Neutrophil (primary cell): Measurements from ENCODE around the gene FAM227B.
"Not testable (repeated sequence)": the region's sequence is repeated elsewhere in the genome, so short reads cannot be mapped to it uniquely, and the experiment has no call there.

ENCODE experiments used
- H3K27ac ChIP-seq: fragments of 200-600 bp; sonication (generic); 2 replicates; pipeline ENCODE4 v1.5.1; 2016; ENCODE audit warnings: mild to moderate bottlenecking, moderate library complexity
- H3K27me3 ChIP-seq: fragments of 200-600 bp; sonication (generic); 2 replicates; pipeline ENCODE4 v1.6.0; 2016; ENCODE audit warnings: mild to moderate bottlenecking
- H3K36me3 ChIP-seq: fragments of 200-600 bp; sonication (generic); 2 replicates; pipeline ENCODE4 v1.5.1; 2017
- H3K4me1 ChIP-seq, 2 experiments: fragments of 200-600 bp in 1 of 2; sonication (generic) in 1 of 2; 1 replicate in 1 of 2; 2 replicates in 1 of 2; pipeline versions ENCODE4 v1.5.1 to v1.6.1; 2013 to 2016; ENCODE audit warnings: low read depth in 1 of 2, low read length in 1 of 2, mild to moderate bottlenecking in 1 of 2, moderate library complexity in 1 of 2; ENCODE audit not compliant: control insufficient read depth in 1 of 2, insufficient read depth in 1 of 2
- H3K4me3 ChIP-seq, 2 experiments: fragments of 200-600 bp in 1 of 2; sonication (generic) in 1 of 2; 1 replicate in 1 of 2; 2 replicates in 1 of 2; pipeline ENCODE4 v1.5.1; 2013 to 2016; ENCODE audit warnings: low read depth in 1 of 2, low read length in 1 of 2, mild to moderate bottlenecking in 1 of 2, moderate library complexity in 1 of 2
- H3K9me3 ChIP-seq: fragments of 200-600 bp; sonication (generic); 2 replicates; pipeline ENCODE4 v1.5.1; 2016
- TF ChIP-seq, protein P1 (sequence below): fragments of 200-600 bp; sonication (generic); IDR thresholded peaks from 2 replicates; pipeline ENCODE4 v1.5.1; 2016; ENCODE audit warnings: antibody characterized with exemption

FAM227B gene

DNA sequence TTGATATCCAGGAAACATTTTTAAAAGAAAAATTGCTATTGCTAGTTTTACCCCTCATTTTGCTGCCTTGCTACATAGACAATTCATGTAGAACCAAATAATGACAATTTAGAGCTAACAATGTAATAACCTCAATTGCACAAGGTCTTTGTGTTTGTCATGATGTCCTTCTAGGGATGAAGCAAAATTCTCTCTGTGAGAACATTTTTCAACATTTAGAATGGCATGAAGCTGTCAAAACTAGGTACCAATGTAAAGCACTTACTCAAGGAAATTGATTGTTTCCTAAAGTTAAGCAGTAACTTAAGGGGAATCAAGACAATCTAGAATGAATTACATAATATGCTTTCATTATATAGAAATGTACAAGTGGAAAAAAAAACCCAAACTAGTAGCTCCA is 205.5 kb downstream of the FAM227B start:
- Histone ChIP-seq H3K4me1 (peaks cover 0 to 5% of the 10 kb centered on the region in 2 experiments), H3K4me3 (no peak overlapping the region), H3K36me3 (no peaks in the 10 kb centered on the region), H3K27me3 (no peaks in the 10 kb centered on the region), H3K9me3 (no peaks in the 10 kb centered on the region), H3K27ac (no peak overlapping the region)
- TF ChIP-seq, protein P1, sequence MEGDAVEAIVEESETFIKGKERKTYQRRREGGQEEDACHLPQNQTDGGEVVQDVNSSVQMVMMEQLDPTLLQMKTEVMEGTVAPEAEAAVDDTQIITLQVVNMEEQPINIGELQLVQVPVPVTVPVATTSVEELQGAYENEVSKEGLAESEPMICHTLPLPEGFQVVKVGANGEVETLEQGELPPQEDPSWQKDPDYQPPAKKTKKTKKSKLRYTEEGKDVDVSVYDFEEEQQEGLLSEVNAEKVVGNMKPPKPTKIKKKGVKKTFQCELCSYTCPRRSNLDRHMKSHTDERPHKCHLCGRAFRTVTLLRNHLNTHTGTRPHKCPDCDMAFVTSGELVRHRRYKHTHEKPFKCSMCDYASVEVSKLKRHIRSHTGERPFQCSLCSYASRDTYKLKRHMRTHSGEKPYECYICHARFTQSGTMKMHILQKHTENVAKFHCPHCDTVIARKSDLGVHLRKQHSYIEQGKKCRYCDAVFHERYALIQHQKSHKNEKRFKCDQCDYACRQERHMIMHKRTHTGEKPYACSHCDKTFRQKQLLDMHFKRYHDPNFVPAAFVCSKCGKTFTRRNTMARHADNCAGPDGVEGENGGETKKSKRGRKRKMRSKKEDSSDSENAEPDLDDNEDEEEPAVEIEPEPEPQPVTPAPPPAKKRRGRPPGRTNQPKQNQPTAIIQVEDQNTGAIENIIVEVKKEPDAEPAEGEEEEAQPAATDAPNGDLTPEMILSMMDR, result no peak

DNA sequence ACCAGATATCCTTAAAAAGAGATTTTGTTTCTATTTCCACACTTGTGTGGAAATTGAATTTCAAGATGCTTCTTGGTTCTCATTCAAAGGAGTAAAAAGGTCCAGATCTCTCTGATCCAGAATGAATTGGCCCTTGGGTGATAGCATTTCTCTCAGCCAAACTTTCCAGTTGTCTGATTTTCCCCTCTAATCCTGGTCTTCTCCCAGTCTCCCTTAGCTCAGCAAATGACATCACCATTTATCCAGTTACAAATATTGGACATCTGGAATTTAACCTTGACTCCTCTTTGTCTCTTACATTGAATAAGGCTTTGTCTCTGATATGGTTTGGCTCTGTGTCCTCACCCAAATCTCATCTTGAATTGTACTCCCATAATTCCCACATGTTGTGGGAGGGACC is 207.8 kb downstream of the FAM227B start:
- no peaks in the 10 kb centered on the region for H3K27me3 ChIP-seq
- no peak overlapping the region for H3K27ac ChIP-seq
- H3K4me3 ChIP-seq, result no peak overlapping the region
- peaks cover 0 to 5% of the 10 kb centered on the region in 2 experiments for H3K4me1 ChIP-seq
- TF ChIP-seq, protein P1, result no peak
- H3K9me3 ChIP-seq, result no peaks in the 10 kb centered on the region
- no peaks in the 10 kb centered on the region for H3K36me3 ChIP-seq

DNA sequence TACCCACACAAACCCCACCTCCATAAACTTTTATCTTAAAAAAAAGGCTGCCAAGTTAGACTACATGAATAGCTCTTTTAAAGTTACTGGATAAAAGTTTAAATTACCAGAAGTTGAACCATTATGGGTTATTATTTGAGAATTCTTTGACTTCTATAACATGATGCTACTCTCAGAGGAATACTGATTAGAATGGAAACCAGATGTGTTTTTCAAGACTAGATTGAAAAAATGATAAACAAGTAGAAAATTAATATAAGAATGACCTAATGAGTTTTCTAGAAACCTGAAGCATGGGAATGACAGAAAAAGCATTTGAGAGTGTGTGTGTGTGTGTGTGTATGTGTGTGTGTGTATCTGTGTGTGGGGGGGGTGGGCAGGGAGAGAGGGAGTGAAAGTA is 210.0 kb downstream of the FAM227B start:
- TF ChIP-seq, protein P1, result no peak
- H3K27me3 ChIP-seq, result no peaks in the 10 kb centered on the region
- no peak overlapping the region for H3K27ac ChIP-seq
- no peaks in the 10 kb centered on the region for H3K36me3 ChIP-seq
- no peak overlapping the region for H3K4me3 ChIP-seq
- peaks cover 0 to 5% of the 10 kb centered on the region in 2 experiments for H3K4me1 ChIP-seq
- H3K9me3 ChIP-seq, result no peaks in the 10 kb centered on the region

DNA sequence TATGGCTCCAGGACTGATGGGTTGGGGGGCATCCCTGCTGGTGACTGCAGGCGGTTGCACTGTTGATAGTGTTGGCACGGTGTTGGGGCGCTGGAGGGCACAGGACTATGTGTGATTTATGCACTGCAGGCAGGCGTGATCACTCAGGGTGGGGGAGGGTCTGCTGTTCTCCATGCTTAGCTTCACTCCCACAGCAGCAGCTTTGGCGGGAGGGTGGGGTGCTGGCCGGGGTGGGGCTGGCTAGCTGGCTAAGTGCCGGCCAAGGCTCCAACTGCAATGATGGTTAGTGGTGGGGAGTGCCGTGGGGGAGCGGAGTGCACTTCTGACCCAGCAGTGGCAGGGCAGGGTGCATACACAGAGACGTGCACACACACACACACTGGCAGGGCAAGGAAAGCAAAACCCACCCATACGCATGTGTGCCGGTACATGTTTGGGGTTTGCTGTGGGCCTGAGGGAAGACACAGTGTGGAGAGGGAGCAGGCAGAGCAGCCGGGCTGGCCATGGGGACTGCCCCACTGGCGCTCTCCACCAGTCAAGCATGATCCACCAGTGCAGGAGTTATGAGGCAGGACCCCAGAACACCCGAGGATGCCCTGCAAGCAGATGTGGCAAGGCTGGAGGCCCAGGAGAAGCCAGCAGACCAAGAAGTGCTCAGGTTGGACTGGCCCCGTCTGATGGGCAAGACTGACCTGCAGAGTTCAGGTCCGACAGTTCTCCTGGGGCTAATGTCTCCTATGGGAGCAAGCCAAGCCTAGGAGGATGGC is 214.1 kb downstream of the FAM227B start:
- no peaks in the 10 kb centered on the region for H3K9me3 ChIP-seq
- H3K4me3 ChIP-seq, result no peak overlapping the region
- H3K27me3 ChIP-seq, result no peaks in the 10 kb centered on the region
- TF ChIP-seq, protein P1, result no peak
- no peaks in the 10 kb centered on the region for H3K4me1 ChIP-seq
- no peaks in the 10 kb centered on the region for H3K36me3 ChIP-seq
- H3K27ac ChIP-seq, result no peak overlapping the region

DNA sequence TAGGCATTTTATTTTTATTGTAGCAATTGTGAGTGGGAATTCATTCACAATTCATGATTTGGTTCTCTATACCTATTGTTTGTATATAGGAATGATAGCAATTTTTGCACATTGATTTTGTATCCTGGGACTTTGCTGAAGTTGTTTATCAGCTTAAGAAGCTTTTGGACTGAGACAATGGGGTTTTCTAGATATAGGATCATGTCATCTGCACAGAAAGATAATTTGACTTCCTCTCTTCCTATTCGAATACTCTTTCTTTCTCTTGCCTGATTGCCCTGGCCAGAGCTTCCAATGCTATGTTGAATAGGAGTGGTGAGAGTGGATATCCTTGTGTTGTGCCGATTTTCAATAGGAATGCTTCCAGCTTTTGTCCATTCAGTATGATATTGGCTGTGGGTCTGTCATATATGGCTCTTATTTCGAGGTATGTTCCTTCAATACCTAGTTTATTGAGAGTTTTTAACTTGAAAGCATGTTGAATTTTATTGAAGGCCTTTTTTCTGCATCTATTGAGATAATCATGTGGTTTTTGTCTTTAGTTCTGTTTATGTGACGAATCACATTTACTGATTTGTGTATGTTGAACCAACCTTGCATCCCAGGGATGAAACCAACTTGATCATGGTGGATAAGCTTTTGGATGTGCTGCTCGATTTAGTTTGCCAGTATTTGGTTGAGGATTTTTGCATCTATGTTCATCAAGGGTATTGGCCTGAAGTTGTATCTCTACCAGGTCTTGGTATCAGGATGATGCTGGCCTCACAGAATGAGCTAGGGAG is 217.9 kb downstream of the FAM227B start:
- H3K9me3 ChIP-seq, H3K4me1 ChIP-seq, H3K36me3 ChIP-seq, H3K27me3 ChIP-seq, H3K4me3 ChIP-seq, H3K27ac ChIP-seq: not testable (repeated sequence)

DNA sequence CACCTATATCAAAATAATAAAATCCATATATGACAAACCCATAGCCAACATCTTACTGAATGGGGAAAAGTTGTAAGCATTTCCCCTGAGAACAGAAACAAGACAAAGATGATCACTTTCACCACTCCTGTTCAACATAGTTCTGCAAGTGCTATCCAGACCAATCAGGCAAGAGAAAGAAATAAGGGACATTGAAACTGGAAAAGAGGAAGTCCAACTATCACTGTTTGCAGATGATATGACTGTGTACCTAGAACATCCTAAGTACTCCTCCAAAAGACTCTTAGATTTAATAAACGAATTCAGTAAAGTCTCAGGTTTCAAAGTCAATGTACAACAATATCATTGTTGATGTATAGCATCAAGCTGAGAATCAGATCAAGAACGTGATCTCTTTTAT is 233.1 kb downstream of the FAM227B start:
- Histone ChIP-seq H3K4me1 (no peaks in the 10 kb centered on the region), H3K27me3 (no peaks in the 10 kb centered on the region), H3K27ac (no peak overlapping the region), H3K9me3 (no peaks in the 10 kb centered on the region), H3K36me3 (no peaks in the 10 kb centered on the region), H3K4me3 (no peak overlapping the region)
- TF ChIP-seq, protein P1, result no peak
